Articular chondrocyte of knee joint (primary cell): ENCODE data around the gene ACVR2A. TPM values are rescaled to one million over a fixed set of nuclear protein-coding genes. Genes with fewer than 3 reads are reported as not detected.

Experiments
- small RNA-seq: library from RNA; depleted of rRNA; stranded (forward); fragments of <200 nt; gene quantifications from one replicate; pipeline ENCODE3, GENCODE V24; 2012
- total RNA-seq: library from RNA; depleted of rRNA; stranded (reverse); fragments of >200 nt; gene quantifications from 2 replicates; pipeline ENCODE4 v1.2.3, GENCODE V29; 2012

The ACVR2A gene
- 10.2 and 10.8 TPM in 2 replicates for total RNA-seq

GRCh38 chr2:147844697-147845410, at the start of gene ACVR2A:
Gene ACVR2A (plus strand): TSS chr2:147845029. CDS start chr2:147845153, 124 bp downstream.

Small RNA genes within 50 kb of the gene (small RNA-seq; reads per million reads assigned to genes)
- not detected for gene RNU6-1275P

Other genes with a start within 250 kb of the ACVR2A start
- 34.1 and 69.4 TPM in 2 replicates for gene ORC4, start 175.7 kb downstream of the ACVR2A start, total RNA-seq
- 44.3 and 48.1 TPM in 2 replicates for gene MBD5, start 176.1 kb downstream of the ACVR2A start, total RNA-seq